HL-60/S4 (cell line): ENCODE data around the gene CACNA2D3.
"Not testable (repeated sequence)": the region's sequence is repeated elsewhere in the genome, so short reads cannot be mapped to it uniquely, and the experiment has no call there.

ENCODE experiments used
- in situ Hi-C: fragments of 300-500 bp; cut with MboI; formaldehyde crosslinking; loops from 2 replicates; pipeline ENCODE4 v1.14.3; 2022; ENCODE audit warnings: low sequenced_read_pairs

Gene CACNA2D3

GRCh38 chr3:54122324-54123002 lies at the start of gene CACNA2D3:
TSS of gene CACNA2D3 (plus strand) at chr3:54122552.
- in situ Hi-C loops = no loop called here

- in situ Hi-C loops = no loop called here
Observed at GRCh38 chr3:54073386-54073785, 49.0 kb upstream of the CACNA2D3 start.

- in situ Hi-C loops = no loop called here
Observed at GRCh38 chr3:54079314-54079713, 43.0 kb upstream of the CACNA2D3 start.

GRCh38 chr3:54079730-54080325 lies 42.5 kb upstream of the CACNA2D3 start:
- in situ Hi-C loops = no loop called here

GRCh38 chr3:54083921-54084320 lies 38.4 kb upstream of the CACNA2D3 start:
- in situ Hi-C loops = no loop called here

GRCh38 chr3:54085936-54086335 lies 36.4 kb upstream of the CACNA2D3 start:
- in situ Hi-C loops = no loop called here

- in situ Hi-C loops = no loop called here
Observed at GRCh38 chr3:54086652-54087405, 35.5 kb upstream of the CACNA2D3 start.

GRCh38 chr3:54087581-54088410 lies 34.6 kb upstream of the CACNA2D3 start:
- in situ Hi-C loops = no loop called here

GRCh38 chr3:54093491-54094248 lies 28.7 kb upstream of the CACNA2D3 start:
- in situ Hi-C loops = no loop called here

GRCh38 chr3:54094926-54095325 lies 27.4 kb upstream of the CACNA2D3 start:
- in situ Hi-C loops = no loop called here

- in situ Hi-C loops = no loop called here
Observed at GRCh38 chr3:54099381-54099780, 23.0 kb upstream of the CACNA2D3 start.

- in situ Hi-C loops = no loop called here
Observed at GRCh38 chr3:54104084-54104483, 18.3 kb upstream of the CACNA2D3 start.

- in situ Hi-C loops = not testable (repeated sequence)
Observed at GRCh38 chr3:54116129-54116528, 6.2 kb upstream of the CACNA2D3 start.

- in situ Hi-C loops = no loop called here
Observed at GRCh38 chr3:54120657-54121413, 1.5 kb upstream of the CACNA2D3 start.

- in situ Hi-C loops = no loop called here
Observed at GRCh38 chr3:54121414-54122323, 683 bp upstream of the CACNA2D3 start.

GRCh38 chr3:54123003-54123775 lies 837 bp downstream of the CACNA2D3 start:
- in situ Hi-C loops = no loop called here

GRCh38 chr3:54123776-54124196 lies 1.4 kb downstream of the CACNA2D3 start:
- in situ Hi-C loops = no loop called here

GRCh38 chr3:54125300-54125699 lies 2.9 kb downstream of the CACNA2D3 start:
- in situ Hi-C loops = no loop called here
